ENCODE data around the gene KCNK5. TPM values are rescaled to one million over a fixed set of nuclear protein-coding genes. Genes with fewer than 3 reads are reported as not detected.

KCNK5 gene
- total and polyA plus RNA-seq, 2 of the 8 experiments (the other 6 are each of a cell fraction or from before 2014, with no cell fraction given), result 20.9 to 44.3 TPM

GRCh38 chr6:39166912-39167290 is 62.4 kb downstream of the KCNK5 start (continued):
- TF ChIP-seq RBBP5 (IDR thresholded peaks at IDR 0.05; ENCODE audit: borderline replicate concordance, low read depth, low read length), result no peak
- no peak for TF ChIP-seq SP2 (IDR thresholded peaks at IDR 0.05; ENCODE audit: low read length)
- no peak for TF ChIP-seq CBX5 (IDR thresholded peaks at IDR 0.05; ENCODE audit: low read depth, low read length)
- TF ChIP-seq TAF7 (optimal IDR thresholded peaks at IDR 0.05; ENCODE audit: borderline replicate concordance, low read depth, low read length), result no peak
